Activated CD8-positive, alpha-beta T cell treated with anti-CD3 and anti-CD28 coated beads for 36 hours (primary cell): ENCODE measurements around the gene SLC12A7. TPM values are rescaled to one million over a fixed set of nuclear protein-coding genes. Genes with fewer than 3 reads are reported as not detected.

Experiments used
- ATAC-seq: fragments of 200-7000 bp; cut with Tn5 transposase; one replicate; pipeline ENCODE4 v1.10.0; 2021; ENCODE audit warnings: mild to moderate bottlenecking, moderate library complexity
- CTCF ChIA-PET: fragments of 350-600 bp; sonication (Branson Sonifier 250); formaldehyde crosslinking; loops from one replicate; lab custom pipeline; 2021; ENCODE audit warnings: antibody characterized with exemption; lab: Charles Lee
- POLR2A ChIA-PET: fragments of 350-600 bp; sonication (Branson Sonifier 250); formaldehyde crosslinking; loops from one replicate; lab custom pipeline; 2021; ENCODE audit warnings: antibody characterized with exemption; lab: Charles Lee
- DNase-seq: peaks from one replicate; pipeline ENCODE4 v3.0.0-alpha.2; 2020
- H3K27ac Mint-ChIP-seq: one replicate; pipeline ENCODE4 v1.8.0; 2021; ENCODE audit warnings: mild to moderate bottlenecking, mixed read lengths
- H3K27me3 Mint-ChIP-seq: one replicate; pipeline ENCODE4 v1.8.0; 2021; ENCODE audit warnings: mixed read lengths
- H3K36me3 Mint-ChIP-seq: one replicate; pipeline ENCODE4 v1.8.0; 2021; ENCODE audit warnings: low read depth, mixed read lengths
- H3K4me1 Mint-ChIP-seq: one replicate; pipeline ENCODE4 v1.8.0; 2021; ENCODE audit warnings: low read depth, mixed read lengths
- H3K4me3 Mint-ChIP-seq: one replicate; pipeline ENCODE4 v1.8.0; 2021; ENCODE audit warnings: mild to moderate bottlenecking, moderate library complexity, mixed read lengths
- H3K9me3 Mint-ChIP-seq: one replicate; pipeline ENCODE4 v1.8.0; 2021; ENCODE audit warnings: mixed read lengths
- intact Hi-C: fragments of 100-400 bp; cut with micrococcal nuclease; formaldehyde crosslinking; loops from one replicate; pipeline ENCODE4 v1.10.0; 2022
- total RNA-seq, 2 experiments: library from RNA; stranded (reverse); gene quantifications; one replicate each; pipeline ENCODE4 v1.2.3, GENCODE V29; 2021
- TF ChIP-seq, protein P1 (sequence below): fragments of 200-600 bp; IDR thresholded peaks from one replicate; pipeline ENCODE4 v1.8.0; 2022; ENCODE audit warnings: antibody characterized with exemption, mild to moderate bottlenecking

The SLC12A7 gene
- total RNA-seq, 2 experiments from 2014 or later: 21.6 to 24.8 TPM

DNA sequence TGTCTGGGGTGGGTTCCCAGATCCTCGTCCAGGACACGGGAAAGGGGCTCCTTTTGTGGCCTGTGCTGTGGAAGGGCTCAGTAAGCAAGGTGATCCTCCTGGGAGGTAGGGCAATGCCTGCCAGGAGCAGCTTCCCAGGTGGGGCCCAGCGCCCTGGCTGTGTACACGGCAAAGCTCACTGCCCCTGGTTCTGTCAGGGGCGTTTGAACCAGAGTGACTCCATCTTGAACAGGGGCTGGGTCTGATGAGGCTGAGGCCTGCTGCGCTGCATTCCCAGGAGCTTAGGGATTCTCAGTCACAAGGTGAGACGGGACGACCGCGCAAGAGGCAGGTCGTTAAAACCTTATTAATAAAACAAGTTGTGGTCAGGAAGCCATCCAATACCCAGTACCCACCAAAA lies 19.9 kb upstream of the SLC12A7 start:
- DNase-seq: no peak
- POLR2A ChIA-PET: no interaction called here
- TF ChIP-seq, protein P1, sequence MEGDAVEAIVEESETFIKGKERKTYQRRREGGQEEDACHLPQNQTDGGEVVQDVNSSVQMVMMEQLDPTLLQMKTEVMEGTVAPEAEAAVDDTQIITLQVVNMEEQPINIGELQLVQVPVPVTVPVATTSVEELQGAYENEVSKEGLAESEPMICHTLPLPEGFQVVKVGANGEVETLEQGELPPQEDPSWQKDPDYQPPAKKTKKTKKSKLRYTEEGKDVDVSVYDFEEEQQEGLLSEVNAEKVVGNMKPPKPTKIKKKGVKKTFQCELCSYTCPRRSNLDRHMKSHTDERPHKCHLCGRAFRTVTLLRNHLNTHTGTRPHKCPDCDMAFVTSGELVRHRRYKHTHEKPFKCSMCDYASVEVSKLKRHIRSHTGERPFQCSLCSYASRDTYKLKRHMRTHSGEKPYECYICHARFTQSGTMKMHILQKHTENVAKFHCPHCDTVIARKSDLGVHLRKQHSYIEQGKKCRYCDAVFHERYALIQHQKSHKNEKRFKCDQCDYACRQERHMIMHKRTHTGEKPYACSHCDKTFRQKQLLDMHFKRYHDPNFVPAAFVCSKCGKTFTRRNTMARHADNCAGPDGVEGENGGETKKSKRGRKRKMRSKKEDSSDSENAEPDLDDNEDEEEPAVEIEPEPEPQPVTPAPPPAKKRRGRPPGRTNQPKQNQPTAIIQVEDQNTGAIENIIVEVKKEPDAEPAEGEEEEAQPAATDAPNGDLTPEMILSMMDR: no peak
- ATAC-seq: no peak
- intact Hi-C loops: no loop called here
- H3K36me3 Mint-ChIP-seq: no peaks in the 10 kb centered on the region
- no peak overlapping the region for H3K27ac Mint-ChIP-seq
- CTCF ChIA-PET: no interaction called here
- no peaks in the 10 kb centered on the region for H3K9me3 Mint-ChIP-seq
- peaks cover 2% of the 10 kb centered on the region for H3K27me3 Mint-ChIP-seq
- H3K4me1 Mint-ChIP-seq: no peaks in the 10 kb centered on the region
- no peak overlapping the region for H3K4me3 Mint-ChIP-seq

DNA sequence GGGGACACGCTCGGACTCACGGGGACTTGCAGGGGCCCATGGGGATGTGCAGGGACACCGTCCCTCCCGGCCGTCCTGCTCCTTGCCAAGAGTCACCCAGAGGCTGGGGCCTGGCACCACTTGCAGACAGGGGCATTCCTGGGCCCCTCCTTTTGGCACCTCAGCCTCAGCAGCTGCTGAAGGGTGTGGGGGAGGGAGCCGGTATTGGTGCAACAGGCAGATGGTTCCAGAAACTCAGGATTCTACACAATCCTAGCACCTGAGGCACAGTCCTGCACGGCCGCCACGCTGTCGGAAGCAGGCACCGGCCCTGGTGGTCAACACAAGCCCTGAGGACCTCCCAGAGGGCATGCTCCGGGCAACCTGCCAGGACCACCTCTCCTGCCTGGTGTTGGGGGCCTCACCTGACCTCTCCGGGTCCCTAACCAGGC lies 19.3 kb upstream of the SLC12A7 start:
- no peak for DNase-seq
- Mint-ChIP-seq H3K4me3 (no peak overlapping the region), H3K27ac (no peak overlapping the region), H3K9me3 (no peaks in the 10 kb centered on the region), H3K4me1 (no peaks in the 10 kb centered on the region), H3K27me3 (peaks cover 2% of the 10 kb centered on the region), H3K36me3 (no peaks in the 10 kb centered on the region)
- TF ChIP-seq, protein P1: no peak
- ChIA-PET POLR2A (no interaction called here), CTCF (no interaction called here)
- intact Hi-C loops: no loop called here
- no peak for ATAC-seq

DNA sequence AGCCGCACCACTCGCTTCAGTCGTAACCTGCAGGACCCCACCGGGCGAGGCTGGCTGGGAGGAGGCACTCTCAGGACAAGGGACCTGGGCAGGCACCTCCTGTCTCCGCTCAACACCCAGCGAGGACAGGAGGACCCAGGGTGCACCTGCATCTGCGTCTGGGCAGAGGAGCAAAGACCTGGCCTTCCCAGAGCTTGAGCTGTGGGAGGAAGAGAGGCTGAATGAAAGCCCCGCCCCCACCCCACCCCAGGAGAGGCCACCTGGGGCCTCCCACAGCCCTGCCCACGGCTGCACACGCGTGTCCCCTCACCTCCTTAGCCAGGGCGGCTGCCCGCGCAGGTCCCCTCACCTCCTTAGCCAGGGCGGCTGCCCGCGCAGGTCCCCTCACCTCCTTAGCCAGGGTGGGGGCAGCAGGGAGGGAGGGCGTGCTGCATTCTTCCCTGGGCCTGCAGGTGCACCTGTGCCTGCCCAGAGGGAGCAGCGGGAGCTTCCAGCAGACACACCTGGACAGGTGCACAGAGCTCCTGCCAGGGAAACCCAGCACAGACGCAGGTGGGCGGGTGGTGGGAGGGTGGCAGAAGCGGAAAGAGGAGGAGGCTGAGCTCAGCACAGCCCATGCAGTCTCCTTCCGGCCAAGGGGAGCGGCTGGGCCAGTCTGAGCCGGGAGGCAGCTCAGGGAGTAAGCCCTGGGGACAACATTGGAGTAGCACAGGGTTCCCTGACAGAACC lies 18.5 kb upstream of the SLC12A7 start:
- TF ChIP-seq, protein P1: no peak
- CTCF ChIA-PET: interaction anchor here (1.0 kb wide), 1 partner anchor 10 kb away, joined by 3 read pairs; no protein-coding TSS in a partner anchor
- no peak overlapping the region for H3K27ac Mint-ChIP-seq
- H3K4me3 Mint-ChIP-seq: no peak overlapping the region
- ATAC-seq: no peak
- DNase-seq: no peak
- POLR2A ChIA-PET: interaction anchor here (0.9 kb wide), 1 partner anchor 16 kb away, joined by 3 read pairs; no protein-coding TSS in a partner anchor
- H3K27me3 Mint-ChIP-seq: peaks cover 2% of the 10 kb centered on the region
- no peaks in the 10 kb centered on the region for H3K9me3 Mint-ChIP-seq
- no peaks in the 10 kb centered on the region for H3K36me3 Mint-ChIP-seq
- intact Hi-C loops: no loop called here
- no peaks in the 10 kb centered on the region for H3K4me1 Mint-ChIP-seq

DNA sequence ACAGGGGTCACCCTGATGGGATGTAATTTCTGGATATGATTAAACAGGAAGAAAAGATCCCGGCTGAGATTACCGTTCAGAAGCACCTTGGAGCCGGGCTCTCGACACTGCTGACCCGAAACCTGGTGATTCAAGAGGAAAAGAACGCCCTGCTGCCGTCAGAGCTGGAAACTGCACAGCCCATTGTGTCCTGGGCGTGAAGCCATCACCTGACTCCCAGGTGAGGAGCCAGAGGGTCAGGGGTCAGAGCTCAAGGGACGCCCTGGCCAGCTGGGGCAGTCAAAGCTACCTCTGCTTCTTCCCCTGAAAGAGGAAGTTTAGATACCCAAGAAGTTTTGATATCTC lies 17.8 kb upstream of the SLC12A7 start:
- H3K36me3 Mint-ChIP-seq: no peaks in the 10 kb centered on the region
- no peaks in the 10 kb centered on the region for H3K4me1 Mint-ChIP-seq

More for the DNA sequence above, 17.8 kb upstream of the SLC12A7 start:
- Mint-ChIP-seq H3K9me3 (no peaks in the 10 kb centered on the region), H3K27ac (no peak overlapping the region), H3K4me3 (no peak overlapping the region), H3K27me3 (peaks cover 2% of the 10 kb centered on the region)
- intact Hi-C loops: no loop called here
- DNase-seq (no peak), ATAC-seq (no peak)
- CTCF ChIA-PET: interaction anchor here (1.0 kb wide), 1 partner anchor 11 kb away, joined by 3 read pairs; no protein-coding TSS in a partner anchor
- POLR2A ChIA-PET: interaction anchor here (0.9 kb wide), 1 partner anchor 16 kb away, joined by 3 read pairs; no protein-coding TSS in a partner anchor
- TF ChIP-seq, protein P1: no peak
